NCI-H526 (cell line): ENCODE data around the gene ITPR3.

Experiments used
- DNase-seq, 2 experiments: peaks; one replicate each; lab custom pipeline; 2025; lab: John Stamatoyannopoulos, UW

ITPR3 gene

DNA sequence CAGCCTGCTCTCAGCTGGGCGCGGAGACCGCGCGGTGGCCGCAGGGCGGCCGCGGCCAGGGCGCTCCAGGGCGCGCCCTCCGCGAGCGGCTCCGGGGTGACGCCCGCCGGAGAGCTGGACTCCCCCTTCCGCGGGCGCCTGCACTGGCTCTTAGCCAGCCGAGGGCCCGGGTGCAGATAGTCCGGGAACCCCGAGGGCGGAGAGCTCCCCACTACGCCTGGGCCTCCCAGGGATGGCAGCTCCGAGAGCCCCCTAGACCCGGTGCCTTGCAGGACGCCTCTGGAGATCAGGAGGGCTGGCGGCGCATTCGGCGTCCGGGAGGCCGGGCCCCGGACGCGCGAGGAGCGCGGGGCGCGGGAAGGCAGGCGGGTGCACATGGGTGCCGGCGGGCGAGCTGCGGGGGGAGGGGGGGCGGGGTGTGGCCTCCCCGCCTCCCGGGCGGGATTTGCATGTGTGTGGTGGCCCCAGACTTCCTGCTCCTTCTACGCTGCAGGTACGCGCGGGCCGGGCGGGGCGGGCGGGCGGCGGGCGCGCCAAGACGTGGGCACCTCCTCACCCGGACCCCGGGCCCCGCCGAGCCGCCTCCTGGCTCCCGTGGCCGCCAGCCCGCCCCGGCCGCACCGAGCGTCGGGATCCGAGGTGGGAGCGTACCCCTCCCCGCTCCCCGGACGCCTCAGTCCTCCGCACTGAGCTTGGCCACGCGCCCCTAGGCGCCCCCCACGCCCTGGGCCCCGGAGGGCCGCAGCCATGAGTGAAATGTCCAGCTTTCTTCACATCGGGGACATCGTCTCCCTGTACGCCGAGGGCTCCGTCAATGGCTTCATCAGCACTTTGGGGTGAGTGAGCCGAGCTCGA, at the start of gene ITPR3:
Gene ITPR3, plus strand, starts transcription at position 467 of the 855 bp plus-strand sequence. Its CDS starts 281 bp downstream, at position 748.
- peak in 1 of 2 experiments; percentile 46 for DNase-seq

- no peak for DNase-seq
Observed at GRCh38 chr6:33571637-33572316, 49.3 kb upstream of the ITPR3 start.

DNA sequence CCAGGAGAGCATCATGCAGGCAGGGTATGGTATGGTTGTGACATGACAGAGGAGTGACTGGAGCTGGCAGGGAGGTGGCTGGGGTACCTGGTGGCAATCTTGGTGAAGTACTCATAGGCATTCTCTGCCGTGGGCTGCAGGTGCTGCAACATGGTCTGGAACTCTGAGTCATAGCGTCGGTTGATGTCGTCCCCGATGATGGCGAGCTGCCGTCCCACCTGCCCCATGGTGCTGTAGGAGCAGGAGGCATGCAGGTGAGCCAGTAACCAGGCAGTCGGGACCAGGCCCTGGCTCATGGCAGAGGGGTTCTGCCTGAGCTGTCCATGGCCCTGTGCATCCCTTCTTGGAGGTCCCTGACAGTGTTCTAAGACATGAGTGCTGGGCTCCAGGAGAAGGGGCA, 45.9 kb upstream of the ITPR3 start:
- DNase-seq, result no peak

DNA sequence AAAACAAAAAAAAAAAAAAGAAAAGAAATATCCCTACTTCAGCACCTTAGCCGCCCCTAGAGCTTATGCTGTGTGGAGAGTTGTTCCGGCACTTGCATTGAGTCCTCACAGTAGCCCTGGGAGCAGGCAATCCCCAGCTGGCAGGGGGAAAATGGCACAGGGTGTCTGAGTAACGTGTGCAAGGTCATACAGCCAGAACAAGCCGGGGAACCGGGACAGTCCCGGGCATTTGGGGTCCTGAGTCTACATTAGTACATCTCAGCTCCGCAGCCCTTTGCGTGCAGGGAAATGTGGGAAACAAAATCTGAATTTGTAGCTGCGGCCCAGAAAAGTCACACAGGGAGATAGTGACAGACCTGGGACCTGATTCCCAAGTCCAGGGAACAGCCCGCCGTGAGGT, 44.5 kb upstream of the ITPR3 start:
- no peak for DNase-seq

GRCh38 chr6:33577106-33577535, 44.0 kb upstream of the ITPR3 start:
- no peak for DNase-seq

- no peak for DNase-seq
Observed at GRCh38 chr6:33577718-33578117, 43.4 kb upstream of the ITPR3 start.

DNA sequence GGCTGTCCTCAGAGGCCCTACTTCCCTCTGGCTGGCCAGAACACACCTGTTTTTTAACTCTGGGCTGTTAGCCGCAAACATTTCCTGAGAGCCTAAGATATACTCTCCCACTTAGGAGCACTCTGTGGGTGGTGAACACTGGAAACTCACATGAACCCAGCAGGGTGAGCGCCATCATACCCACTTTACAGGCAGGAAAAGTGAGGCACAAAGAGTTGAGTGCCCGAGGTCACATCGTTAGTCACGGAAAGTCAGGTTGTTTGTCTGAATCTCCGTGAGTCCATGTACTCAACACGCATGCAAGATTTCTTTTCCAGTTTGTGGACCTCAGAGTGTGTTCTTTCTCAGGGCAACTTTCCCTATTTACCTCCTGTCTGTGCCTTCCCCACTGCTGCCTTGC, 43.0 kb upstream of the ITPR3 start:
- no peak for DNase-seq

DNA sequence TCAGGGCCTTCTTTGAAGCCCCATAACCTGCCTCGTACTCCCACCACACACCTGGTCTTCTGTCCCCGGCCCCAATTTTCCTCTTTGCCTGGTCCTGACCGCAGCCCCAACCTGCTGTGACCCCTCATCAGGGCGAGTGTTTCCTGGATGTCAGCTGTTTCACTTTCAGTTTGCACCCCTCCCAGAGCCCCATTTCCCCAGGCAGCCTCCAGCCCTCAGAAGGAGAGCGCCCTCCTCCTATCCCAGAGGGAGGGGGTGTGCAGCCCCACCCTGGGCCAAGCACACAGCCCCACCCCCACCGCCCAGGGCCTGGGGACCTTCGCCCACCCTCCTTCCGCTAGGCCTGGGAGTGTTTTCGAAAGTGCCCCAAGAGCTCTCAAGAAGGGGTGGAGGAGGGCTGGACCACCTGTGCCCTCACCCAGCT, 42.5 kb upstream of the ITPR3 start:
- DNase-seq, result no peak

DNA sequence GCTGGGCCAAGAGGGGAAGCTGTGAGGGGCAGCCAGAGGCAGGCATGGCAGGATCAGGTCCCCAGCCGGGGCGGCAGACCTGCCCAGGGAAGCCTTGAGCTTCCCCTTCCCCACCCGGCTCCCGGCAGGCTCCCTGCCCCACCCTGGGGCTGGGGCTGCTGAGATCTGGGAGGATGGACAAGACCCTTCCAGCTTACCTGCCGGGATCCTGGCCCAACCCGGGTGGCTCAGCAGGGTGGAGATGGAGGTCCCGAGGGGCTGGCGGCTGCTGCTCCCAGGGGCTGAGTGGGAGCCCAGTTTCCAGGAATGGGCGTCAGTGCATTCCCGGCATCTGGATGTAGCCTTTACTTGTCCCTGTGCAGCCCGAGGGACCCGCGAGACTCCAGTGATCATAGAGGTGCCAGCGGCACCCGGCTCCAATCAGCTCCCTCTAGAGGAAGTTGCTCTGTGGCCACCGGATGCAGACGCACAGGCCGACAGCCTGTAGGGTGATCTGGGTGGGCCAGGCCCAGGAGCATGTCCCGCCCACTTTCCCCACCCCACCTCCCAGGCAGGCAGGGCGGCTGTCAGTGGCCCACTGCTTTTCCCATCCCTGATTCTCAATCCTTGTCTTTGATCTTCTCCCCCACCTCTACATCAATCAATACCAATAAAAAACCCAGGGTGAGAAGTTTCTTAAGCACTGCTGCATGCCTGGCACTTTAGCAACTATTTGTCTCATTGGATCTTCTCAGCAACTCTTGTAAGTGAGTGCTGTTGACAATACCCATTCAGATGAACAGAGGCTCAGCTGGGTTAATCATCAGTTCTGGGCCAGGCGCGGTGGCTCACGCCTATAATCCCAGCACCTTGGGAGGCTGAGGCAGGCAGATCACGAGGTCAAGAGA, 41.1 kb upstream of the ITPR3 start, which contains the start of gene BAK1:
Gene BAK1, minus strand, starts transcription at position 449 of the 887 bp plus-strand sequence. CDS start 2,672 bp downstream, outside the sequence.
- peak; percentile 80 to 90 for DNase-seq

- no peak for DNase-seq
Observed at GRCh38 chr6:33581186-33581585, 39.9 kb upstream of the ITPR3 start.

- DNase-seq, result peak in 1 of 2 experiments; percentile 32
Observed at GRCh38 chr6:33583591-33584155, 37.4 kb upstream of the ITPR3 start.

DNA sequence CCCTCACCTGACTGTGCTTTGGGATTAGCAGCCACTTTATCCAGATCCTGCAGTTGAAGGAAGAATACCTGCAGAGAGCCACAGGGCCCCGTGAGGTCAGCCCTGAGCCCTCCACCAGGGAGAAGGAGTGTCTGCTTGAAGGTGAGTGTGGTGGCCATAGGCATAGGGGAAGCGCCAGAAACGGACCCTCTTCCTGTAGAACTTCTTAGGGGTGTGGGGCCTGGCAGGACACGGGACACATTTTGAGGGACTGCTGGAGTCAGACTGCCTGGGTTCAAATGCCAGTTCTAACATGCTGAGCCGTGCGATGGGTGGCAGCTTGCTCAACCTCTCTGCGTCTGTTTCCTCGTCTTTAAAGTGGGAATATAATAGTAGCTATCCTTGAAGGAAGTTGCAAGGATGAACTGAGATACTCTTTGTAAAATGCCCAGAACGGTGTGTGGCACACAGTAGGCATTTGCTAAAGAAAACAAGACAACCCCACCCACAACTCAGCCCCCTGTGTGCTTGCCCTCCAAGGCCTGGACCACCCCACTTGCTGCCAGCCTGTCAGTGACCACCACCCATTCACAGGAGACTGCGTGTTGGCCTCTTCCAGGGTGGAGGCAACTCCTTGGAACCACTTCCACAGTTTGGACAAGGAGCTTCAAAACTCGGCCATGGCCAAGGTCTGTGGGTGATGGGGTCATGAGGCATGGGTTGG, 36.3 kb upstream of the ITPR3 start:
- DNase-seq, result no peak

DNA sequence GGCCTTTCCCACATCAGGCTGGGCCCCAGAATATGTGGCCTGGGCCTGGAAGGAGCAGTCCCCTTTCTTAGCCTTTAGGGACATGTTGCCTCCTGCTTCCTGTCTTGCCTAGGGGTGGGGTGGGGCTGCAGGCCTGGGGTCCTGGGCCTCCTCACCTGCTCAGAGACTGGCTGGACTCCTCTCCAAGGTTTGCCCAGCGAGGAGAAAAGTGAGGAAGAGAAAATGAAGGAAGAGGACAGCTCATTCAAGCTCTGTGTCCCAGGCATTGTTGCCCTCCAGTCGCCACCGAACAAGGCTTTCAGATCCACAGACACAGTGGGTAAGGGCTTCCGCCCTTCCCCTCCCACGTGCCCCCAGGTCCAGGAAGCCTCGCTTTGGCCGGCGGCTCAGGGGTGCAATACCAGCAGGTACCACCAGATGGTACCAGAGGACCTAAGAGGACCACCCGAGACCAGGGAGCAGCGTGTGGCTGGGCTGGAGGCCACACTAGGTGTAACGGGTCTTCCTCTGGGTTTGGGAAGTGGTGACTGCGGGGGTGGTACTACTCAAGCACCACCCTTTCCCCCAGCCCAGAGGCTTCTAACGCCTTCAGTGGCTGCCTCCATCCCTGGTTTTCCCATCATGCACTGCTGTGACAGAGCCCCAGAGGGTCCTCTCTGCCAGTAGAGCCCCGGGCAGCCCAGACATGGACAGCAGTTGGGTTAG, 35.6 kb upstream of the ITPR3 start:
- peak; percentile 61 to 83 for DNase-seq

DNA sequence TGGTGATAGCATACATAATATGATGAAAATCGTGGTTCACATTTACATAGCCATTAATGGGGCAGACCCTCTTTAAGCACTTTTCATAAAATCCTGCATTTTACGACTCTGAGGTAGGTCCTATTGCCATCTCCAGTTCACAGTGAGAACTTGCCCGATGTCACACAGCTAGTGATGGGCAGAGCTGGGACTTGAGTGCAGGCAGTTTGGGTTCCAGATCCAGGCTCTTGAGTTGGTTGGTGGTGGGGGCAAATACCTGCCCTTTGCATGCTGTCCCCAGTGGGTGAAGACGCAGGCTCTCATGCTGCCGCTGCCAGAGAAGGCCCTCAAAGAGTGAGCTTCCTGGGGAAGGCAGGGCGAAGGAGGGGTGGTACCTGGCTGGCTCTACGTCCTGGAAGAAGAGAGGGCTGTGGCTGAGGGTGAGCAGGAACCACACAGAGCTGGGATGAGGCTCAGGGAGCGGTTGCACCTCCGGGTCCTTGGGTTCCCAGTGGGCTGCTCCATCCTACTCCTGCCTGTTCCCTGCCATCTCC, 34.9 kb upstream of the ITPR3 start:
- DNase-seq, result no peak

DNA sequence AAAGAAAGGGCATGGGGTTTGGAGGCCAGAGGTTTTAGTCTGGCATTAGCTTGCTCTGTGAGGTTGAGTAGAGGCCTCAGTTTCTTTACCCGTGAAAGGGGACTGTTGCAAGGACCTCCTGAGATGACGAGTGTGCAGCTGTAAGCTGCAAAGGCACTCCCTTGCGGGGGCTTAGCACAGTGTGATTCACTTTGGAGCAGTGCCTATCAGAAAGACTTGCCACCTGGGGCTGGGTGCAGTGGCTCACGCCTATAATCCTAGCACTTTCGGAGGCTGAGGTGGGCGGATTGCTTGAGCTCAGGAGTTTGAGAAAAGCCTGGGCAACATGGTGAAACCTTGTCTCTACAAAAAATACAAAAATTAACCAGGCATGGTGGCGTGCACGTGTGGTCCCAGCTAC, 33.6 kb upstream of the ITPR3 start:
- DNase-seq, result no peak

DNA sequence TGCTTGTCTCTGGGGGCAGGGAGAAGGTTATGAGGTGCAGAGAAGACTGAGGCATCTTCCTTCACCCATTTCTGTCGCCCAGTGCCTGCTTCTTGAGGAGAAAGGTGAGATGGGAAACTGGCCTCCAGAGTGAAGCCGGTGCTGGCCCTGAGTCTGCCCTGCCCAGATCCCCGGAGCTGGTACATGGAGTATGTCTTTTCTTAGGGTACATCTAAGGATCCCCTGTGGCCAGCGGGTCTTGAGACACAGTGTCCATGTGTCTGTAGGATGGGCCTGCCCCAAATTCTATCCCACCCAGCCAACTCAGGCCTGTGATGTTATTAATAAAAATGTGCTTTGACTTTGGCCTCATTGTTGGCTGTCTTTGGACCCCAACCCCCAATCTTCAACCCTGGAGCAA, 32.2 kb upstream of the ITPR3 start:
- DNase-seq, result no peak

- no peak for DNase-seq
Observed at GRCh38 chr6:33589392-33589730, 31.8 kb upstream of the ITPR3 start.

DNA sequence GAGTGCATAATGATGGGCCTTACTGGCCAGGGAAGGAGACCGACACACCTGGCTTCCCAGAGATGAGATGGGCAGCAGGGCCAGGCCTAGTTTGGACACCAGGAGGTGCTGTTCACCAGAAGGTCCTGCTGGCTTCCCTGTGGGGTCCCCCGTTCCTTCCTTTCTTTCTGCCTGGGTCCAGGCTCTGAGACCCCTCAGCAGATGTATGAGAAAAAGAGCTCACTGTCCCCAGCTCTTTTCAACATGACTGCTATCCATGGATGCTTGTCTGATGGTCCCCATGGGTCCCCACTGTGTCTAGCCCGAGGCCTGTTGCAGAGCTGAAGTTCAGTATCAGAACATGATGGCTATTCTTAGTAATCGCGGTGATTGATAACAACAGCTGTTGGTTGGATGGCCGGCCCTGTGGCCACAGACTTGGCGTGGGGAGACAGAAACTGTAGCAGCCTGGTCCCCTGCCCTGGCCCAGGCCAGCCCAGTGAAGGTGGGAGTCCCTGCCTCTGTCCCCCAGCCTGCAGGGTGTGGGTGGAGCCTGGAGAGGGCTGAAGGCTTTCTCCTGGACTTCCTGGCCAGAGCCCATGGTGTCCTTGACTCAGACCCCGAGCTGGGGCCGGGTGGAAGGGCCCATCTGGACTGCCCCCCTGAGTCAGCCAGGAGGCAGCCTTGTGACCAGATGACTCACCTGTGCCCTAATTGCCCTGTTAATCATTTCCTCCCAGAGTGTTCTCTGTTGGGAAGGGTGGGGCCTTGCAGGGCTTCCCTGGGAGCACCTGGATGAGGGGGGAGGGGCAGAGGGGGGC, 31.2 kb upstream of the ITPR3 start:
- peak in 1 of 2 experiments; percentile 69 for DNase-seq

- DNase-seq, result no peak
Observed at GRCh38 chr6:33590531-33591198, 30.5 kb upstream of the ITPR3 start.
